ENCODE measurements around the gene SPR. TPM values are rescaled to one million over a fixed set of nuclear protein-coding genes. Genes with fewer than 3 reads are reported as not detected.

Gene SPR
- total and polyA plus RNA-seq, 2 of the 13 experiments (the other 11 are each of a cell fraction or from before 2014, with no cell fraction given), result 34.0 to 96.0 TPM

- Histone ChIP-seq H3K79me2 (ENCODE audit: insufficient read depth, low read length) (no peaks in the 10 kb centered on the region), H3K4me3 (replicated peaks in 1 of 3; ENCODE audit: insufficient read depth in 1 of 3, low read depth in 2 of 3, low read length in 3 of 3) (peak overlapping the region in 1 of 3 experiments; percentile 19; a peak in 1 of 6 replicates), H3K4me2 (ENCODE audit: low read depth, low read length) (peak overlapping the region; percentile 31), H2AFZ (ENCODE audit: low read length) (no peak overlapping the region), H3K4me1 (ENCODE audit: insufficient read depth, low read length) (no peaks in the 10 kb centered on the region), H4K20me1 (ENCODE audit: insufficient read depth, low read length) (no peaks in the 10 kb centered on the region), H3K9ac (ENCODE audit: insufficient read depth, low read depth, low read length) (no peak overlapping the region), H3K27me3 (ENCODE audit: control insufficient read depth in 1 of 2, insufficient read depth in 2 of 2, low read length in 2 of 2) (peaks cover 2 to 92% of the 10 kb centered on the region in 2 experiments; a peak in 4 of 5 replicates), H3K9me3 (ENCODE audit: low read length) (no peaks in the 10 kb centered on the region), H3K36me3 (replicated peaks in 1 of 2; ENCODE audit: control insufficient read depth in 1 of 2, insufficient read depth in 2 of 2, low read length in 2 of 2) (no peaks in the 10 kb centered on the region), H3K27ac (ENCODE audit: extremely low read length, insufficient read depth, low read length) (no peak overlapping the region)
- WGBS (ENCODE audit: low lambda C conversion rate), result 38% methylated on average over 36 of the region's 61 CpGs
- intact Hi-C loops (cut with micrococcal nuclease; ENCODE audit: unreplicated experiment) (no loop called here), in situ Hi-C loops (cut with HindIII; ENCODE audit: extremely low pct_ligation_motif_present, low pct_unique_long_range_greater_than_20kb) (no loop called here)
- ChIA-PET POLR2A (no interaction called here), CTCF (ENCODE audit: low intra/inter-chr PET ratio, low total read pairs) (no interaction called here)
- ATAC-seq (peak; percentile 57), DNase-seq (ENCODE audit: low spot score) (no peak), FAIRE-seq (no peak)
- BruUV-seq (replicated peaks), result no TSS peak
- 0 out of 2 replicates have a peak, but pooled peaks have one; percentile 38 for TF ChIP-seq HES4 (CRISPR knock-in tag; IDR thresholded peaks at IDR 0.05; ENCODE audit: borderline replicate concordance)
- TF ChIP-seq KDM5B (CRISPR knock-in tag; IDR thresholded peaks at IDR 0.05; ENCODE audit: borderline replicate concordance), result 0 out of 2 replicates have a peak, but pooled peaks have one; percentile 27
- TF ChIP-seq EZH2 (conservative IDR thresholded peaks at IDR 0.05; ENCODE audit: low read depth, low read length), result peak; percentile 32
- no peak for TF ChIP-seq ZNF569 (CRISPR knock-in tag; IDR thresholded peaks at IDR 0.05; ENCODE audit: borderline replicate concordance)
- TF ChIP-seq AGO2 (optimal IDR thresholded peaks at IDR 0.05; ENCODE audit: low read depth, low read length), result peak; percentile 24
- no peak for TF ChIP-seq EED (CRISPR knock-in tag; IDR thresholded peaks at IDR 0.05)
- TF ChIP-seq CHD2 (IDR thresholded peaks at IDR 0.05; ENCODE audit: low read depth, low read length), result no peak
Measured at GRCh38 chr2:72924353-72925240, 37.4 kb downstream of the SPR start.
